Measurements from ENCODE around the gene ZNF346.

Gene ZNF346

DNA sequence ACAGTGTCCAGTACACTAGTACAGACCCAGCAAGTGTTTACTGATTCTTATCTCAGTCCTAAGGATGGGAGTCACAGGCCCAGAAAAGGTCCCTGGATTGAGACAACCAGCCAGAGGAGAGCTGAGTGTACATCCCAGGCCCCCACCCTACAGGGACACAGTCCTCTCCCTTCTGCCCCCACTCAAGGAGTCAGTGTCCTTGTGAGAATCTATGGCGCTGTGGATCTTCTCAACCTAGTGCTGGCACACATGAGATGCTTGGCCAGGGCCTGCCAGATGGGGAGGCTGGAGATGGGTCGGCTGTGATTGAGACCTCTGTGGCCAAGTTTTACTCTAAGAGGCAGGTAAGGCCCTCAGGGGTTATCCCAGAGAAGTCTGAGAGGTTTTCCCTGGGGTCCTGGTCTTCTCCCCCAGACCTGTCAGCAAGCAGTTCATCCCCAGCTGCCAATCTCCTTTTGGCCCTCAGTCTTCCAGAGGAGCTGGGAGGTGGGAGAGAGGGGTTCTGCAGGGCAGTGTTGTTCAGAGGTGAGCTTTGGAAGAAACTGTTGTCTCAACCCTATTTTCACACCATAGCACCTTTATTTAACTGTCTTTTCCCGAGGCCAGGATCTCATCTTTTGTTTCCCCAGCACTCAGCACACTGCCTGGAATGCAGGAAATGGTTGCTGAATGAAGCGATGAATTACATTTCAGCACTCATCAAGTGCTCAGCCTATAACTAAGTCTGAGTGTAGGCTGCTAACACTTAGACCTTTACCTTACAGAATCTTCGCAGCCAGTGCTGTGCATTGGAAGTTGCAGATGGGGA lies 107.9 kb downstream of the ZNF346 start:
- no peaks in the 10 kb centered on the region for H3K9me3 ChIP-seq (ENCODE audit: control insufficient read depth in 1 of 2, low read length in 2 of 2)
- peaks cover 8 to 10% of the 10 kb centered on the region in 2 donors for H3K4me1 ChIP-seq (ENCODE audit: control insufficient read depth in 1 of 2, insufficient read depth in 2 of 2, low read length in 2 of 2)
- H3K4me3 ChIP-seq (ENCODE audit: low read depth in 1 of 2, low read length in 2 of 2) = no peak overlapping the region
- peaks cover 0 to 4% of the 10 kb centered on the region in 2 donors for H3K36me3 ChIP-seq (ENCODE audit: control insufficient read depth in 1 of 2, insufficient read depth in 2 of 2, low read length in 2 of 2)
- no peak overlapping the region for H3K27ac ChIP-seq (ENCODE audit: low read length)
- H3K27me3 ChIP-seq (ENCODE audit: low read depth, low read length) = no peaks in the 10 kb centered on the region

Data from muscle layer of duodenum (tissue), 2 donors.